ENCODE results near the gene ARMC9.

DNA sequence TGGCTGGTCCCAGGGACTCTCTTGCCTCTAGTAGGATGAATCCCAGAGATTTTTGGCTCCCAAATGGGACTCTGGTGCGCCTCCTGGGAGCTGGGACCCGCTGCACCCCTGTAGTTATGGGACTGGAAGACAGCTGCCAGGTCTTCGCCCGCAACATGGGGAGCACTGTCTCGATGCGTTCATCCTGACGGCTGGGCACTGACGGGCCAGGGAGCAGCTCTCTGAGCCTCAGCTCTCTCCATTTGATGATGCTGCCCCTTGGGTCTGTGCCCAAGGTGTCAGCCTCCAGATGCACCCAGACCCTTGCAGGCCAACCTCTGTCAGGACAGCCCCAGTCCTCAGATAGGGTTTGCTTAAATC lies 9.3 kb upstream of the ARMC9 start:
- no peak for TF ChIP-seq ZNF558 (tag by site-specific recombination; IDR thresholded peaks at IDR 0.05)
- TF ChIP-seq, protein P1, sequence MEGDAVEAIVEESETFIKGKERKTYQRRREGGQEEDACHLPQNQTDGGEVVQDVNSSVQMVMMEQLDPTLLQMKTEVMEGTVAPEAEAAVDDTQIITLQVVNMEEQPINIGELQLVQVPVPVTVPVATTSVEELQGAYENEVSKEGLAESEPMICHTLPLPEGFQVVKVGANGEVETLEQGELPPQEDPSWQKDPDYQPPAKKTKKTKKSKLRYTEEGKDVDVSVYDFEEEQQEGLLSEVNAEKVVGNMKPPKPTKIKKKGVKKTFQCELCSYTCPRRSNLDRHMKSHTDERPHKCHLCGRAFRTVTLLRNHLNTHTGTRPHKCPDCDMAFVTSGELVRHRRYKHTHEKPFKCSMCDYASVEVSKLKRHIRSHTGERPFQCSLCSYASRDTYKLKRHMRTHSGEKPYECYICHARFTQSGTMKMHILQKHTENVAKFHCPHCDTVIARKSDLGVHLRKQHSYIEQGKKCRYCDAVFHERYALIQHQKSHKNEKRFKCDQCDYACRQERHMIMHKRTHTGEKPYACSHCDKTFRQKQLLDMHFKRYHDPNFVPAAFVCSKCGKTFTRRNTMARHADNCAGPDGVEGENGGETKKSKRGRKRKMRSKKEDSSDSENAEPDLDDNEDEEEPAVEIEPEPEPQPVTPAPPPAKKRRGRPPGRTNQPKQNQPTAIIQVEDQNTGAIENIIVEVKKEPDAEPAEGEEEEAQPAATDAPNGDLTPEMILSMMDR (tag by site-specific recombination; IDR thresholded peaks at IDR 0.05), result no peak
- no peak for TF ChIP-seq ZNF221 (tag by site-specific recombination; IDR thresholded peaks at IDR 0.05; ENCODE audit: borderline replicate concordance)
- TF ChIP-seq, protein P2, sequence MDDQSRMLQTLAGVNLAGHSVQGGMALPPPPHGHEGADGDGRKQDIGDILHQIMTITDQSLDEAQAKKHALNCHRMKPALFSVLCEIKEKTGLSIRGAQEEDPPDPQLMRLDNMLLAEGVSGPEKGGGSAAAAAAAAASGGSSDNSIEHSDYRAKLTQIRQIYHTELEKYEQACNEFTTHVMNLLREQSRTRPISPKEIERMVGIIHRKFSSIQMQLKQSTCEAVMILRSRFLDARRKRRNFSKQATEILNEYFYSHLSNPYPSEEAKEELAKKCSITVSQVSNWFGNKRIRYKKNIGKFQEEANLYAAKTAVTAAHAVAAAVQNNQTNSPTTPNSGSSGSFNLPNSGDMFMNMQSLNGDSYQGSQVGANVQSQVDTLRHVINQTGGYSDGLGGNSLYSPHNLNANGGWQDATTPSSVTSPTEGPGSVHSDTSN (CRISPR knock-in tag; IDR thresholded peaks at IDR 0.05), result no peak
- TF ChIP-seq YY1 (tag by site-specific recombination; IDR thresholded peaks at IDR 0.05), result no peak
